ENCODE measurements around the gene COPG2.

GRCh38 chr7:130703851-130704250 lies 35.3 kb upstream of the COPG2 start:
- TF ChIP-seq, protein P1, sequence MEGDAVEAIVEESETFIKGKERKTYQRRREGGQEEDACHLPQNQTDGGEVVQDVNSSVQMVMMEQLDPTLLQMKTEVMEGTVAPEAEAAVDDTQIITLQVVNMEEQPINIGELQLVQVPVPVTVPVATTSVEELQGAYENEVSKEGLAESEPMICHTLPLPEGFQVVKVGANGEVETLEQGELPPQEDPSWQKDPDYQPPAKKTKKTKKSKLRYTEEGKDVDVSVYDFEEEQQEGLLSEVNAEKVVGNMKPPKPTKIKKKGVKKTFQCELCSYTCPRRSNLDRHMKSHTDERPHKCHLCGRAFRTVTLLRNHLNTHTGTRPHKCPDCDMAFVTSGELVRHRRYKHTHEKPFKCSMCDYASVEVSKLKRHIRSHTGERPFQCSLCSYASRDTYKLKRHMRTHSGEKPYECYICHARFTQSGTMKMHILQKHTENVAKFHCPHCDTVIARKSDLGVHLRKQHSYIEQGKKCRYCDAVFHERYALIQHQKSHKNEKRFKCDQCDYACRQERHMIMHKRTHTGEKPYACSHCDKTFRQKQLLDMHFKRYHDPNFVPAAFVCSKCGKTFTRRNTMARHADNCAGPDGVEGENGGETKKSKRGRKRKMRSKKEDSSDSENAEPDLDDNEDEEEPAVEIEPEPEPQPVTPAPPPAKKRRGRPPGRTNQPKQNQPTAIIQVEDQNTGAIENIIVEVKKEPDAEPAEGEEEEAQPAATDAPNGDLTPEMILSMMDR (IDR thresholded peaks at IDR 0.05; ENCODE audit: low read depth, low read length), result no peak
- TF ChIP-seq EZH2phosphoT487 (IDR thresholded peaks at IDR 0.05; ENCODE audit: low read depth), result no peak
